ENCODE data around the gene SCGB3A1.

Gene SCGB3A1

DNA sequence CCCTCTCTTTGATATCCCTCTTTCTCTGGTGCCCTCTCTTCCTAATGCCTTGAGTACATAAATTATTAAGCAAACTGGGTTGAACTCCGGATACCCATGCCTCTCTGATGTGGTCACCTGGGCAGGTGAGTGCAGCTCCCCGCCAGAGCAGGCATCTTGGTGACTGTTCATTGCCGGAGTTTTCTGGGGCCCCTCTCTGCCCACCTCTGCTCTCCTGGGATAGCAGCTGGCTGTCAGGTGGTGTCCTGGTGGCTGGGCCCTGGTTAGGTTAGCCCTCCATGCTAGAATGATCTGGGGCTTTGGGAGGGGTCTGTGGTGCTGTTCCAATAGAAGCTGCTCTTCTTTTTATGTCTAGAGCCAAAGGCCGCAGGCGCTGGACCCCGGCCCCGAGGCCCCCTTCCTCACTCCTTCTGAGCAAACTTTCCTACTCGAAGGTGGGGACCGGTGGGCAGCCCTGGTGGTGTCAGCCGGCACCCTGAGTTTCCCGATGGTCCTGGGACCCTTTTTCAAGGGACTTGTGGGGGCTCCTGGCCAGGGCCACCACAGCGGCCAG lies 4.9 kb upstream of the SCGB3A1 start:
- no peak for DNase-seq (ENCODE audit: low spot score)
- in situ Hi-C loops (cut with MboI; ENCODE audit: low sequenced_read_pairs, unreplicated experiment) = no loop called here
- TF ChIP-seq CTCF (IDR thresholded peaks at IDR 0.05; ENCODE audit: borderline replicate concordance, control extremely low read depth, extremely low read depth, insufficient read depth, missing control alignments) = no peak

- in situ Hi-C loops (cut with MboI; ENCODE audit: low sequenced_read_pairs, unreplicated experiment) = no loop called here
- DNase-seq (ENCODE audit: low spot score) = no peak
- no peak for TF ChIP-seq CTCF (IDR thresholded peaks at IDR 0.05; ENCODE audit: borderline replicate concordance, control extremely low read depth, extremely low read depth, insufficient read depth, missing control alignments)
Measured at GRCh38 chr5:180595381-180596114, 4.2 kb upstream of the SCGB3A1 start.

DNA sequence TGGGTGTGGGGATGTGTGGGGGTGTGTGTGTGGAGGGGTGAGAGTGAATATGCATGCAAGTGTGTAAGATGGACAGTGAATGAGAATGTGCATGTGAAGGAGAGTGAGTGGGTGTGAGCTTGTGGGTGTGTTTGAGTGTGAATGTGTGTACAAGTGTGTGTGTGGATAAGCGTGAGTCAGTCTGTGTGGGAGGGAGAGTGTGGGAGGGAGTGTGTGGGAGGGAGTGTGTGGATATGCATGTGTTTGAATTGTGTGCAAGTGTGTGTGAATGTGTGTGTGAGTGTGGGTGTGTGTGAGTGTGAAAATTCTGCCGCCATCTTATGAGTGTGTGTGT lies 3.7 kb upstream of the SCGB3A1 start:
- no peak for TF ChIP-seq CTCF (IDR thresholded peaks at IDR 0.05; ENCODE audit: borderline replicate concordance, control extremely low read depth, extremely low read depth, insufficient read depth, missing control alignments)
- DNase-seq (ENCODE audit: low spot score) = no peak
- in situ Hi-C loops (cut with MboI; ENCODE audit: low sequenced_read_pairs, unreplicated experiment) = no loop called here

GRCh38 chr5:180594311-180595045 lies 3.2 kb upstream of the SCGB3A1 start:
- DNase-seq (ENCODE audit: low spot score) = no peak
- in situ Hi-C loops (cut with MboI; ENCODE audit: low sequenced_read_pairs, unreplicated experiment) = no loop called here
- TF ChIP-seq CTCF (IDR thresholded peaks at IDR 0.05; ENCODE audit: borderline replicate concordance, control extremely low read depth, extremely low read depth, insufficient read depth, missing control alignments) = no peak

- peak; percentile 16 for DNase-seq (ENCODE audit: low spot score)
- in situ Hi-C loops (cut with MboI; ENCODE audit: low sequenced_read_pairs, unreplicated experiment) = no loop called here
- TF ChIP-seq CTCF (IDR thresholded peaks at IDR 0.05; ENCODE audit: borderline replicate concordance, control extremely low read depth, extremely low read depth, insufficient read depth, missing control alignments) = no peak
Measured at GRCh38 chr5:180593446-180594206, 2.3 kb upstream of the SCGB3A1 start.

- DNase-seq (ENCODE audit: low spot score) = no peak
- in situ Hi-C loops (cut with MboI; ENCODE audit: low sequenced_read_pairs, unreplicated experiment) = no loop called here
- no peak for TF ChIP-seq CTCF (IDR thresholded peaks at IDR 0.05; ENCODE audit: borderline replicate concordance, control extremely low read depth, extremely low read depth, insufficient read depth, missing control alignments)
Measured at GRCh38 chr5:180592176-180592575, 877 bp upstream of the SCGB3A1 start.
